Measurements from ENCODE around the gene ADGRV1.

Gene ADGRV1

DNA sequence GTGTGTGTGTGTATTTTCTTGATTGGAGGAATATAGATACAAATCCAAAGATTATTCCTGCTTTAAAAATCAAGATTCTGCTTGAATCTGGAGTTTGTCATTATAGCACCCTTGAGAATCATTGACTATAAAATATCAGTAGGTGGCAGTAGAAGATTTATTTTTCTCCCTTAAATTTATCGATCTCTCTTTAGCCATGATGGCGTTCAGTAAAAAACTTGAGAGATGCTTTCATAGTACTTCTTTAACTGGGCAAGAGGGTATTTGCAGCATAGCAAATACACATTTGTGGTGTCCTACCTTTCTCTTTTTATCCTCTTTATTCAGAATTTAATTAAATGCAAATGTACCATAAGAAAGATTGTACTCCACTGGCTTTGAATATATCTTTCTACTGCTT lies 307.7 kb downstream of the ADGRV1 start:
- DNase-seq (ENCODE audit: insufficient read length, low spot score) (no peak), FAIRE-seq (peak; percentile 35)
- TF ChIP-seq, protein P1, sequence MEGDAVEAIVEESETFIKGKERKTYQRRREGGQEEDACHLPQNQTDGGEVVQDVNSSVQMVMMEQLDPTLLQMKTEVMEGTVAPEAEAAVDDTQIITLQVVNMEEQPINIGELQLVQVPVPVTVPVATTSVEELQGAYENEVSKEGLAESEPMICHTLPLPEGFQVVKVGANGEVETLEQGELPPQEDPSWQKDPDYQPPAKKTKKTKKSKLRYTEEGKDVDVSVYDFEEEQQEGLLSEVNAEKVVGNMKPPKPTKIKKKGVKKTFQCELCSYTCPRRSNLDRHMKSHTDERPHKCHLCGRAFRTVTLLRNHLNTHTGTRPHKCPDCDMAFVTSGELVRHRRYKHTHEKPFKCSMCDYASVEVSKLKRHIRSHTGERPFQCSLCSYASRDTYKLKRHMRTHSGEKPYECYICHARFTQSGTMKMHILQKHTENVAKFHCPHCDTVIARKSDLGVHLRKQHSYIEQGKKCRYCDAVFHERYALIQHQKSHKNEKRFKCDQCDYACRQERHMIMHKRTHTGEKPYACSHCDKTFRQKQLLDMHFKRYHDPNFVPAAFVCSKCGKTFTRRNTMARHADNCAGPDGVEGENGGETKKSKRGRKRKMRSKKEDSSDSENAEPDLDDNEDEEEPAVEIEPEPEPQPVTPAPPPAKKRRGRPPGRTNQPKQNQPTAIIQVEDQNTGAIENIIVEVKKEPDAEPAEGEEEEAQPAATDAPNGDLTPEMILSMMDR (IDR thresholded peaks at IDR 0.05; ENCODE audit: insufficient read depth, missing control alignments), result peak; percentile 53

DNA sequence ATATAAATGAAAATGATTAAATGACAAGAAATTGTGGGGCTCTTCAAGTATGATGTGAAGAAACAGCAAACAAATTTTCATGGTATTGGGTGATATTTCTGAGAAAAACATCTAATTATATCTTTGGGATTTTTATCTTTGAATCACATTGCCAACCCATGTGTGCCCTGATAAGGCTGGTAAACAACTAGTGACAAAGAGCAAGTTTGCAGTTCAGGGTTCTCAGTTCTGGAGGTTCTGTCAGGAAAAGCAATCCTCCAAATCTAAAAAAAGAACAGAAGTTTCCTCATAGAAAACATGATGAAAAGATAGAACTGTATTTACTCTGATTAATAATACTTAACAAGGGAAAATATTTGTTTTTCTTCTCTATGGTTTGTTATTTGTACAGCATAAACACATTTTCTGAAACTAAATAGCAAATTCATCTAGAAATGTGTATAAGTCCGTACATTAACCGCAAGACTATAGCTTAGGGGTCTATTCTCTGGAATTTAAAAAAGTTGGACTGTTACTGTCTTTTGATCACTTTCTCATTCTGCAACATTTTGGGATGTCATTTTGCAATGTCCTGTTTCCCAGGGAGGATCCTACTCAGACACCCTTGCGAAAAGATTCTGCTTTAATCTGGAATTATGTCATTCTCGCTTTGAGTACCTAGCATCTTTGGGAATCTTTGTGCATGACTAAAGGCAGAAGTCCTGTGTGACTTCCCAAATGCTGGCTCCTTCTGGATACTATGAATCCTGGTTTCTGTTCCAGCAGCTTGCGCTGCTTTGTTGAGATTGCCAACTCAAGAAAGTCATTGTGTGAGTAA lies 308.5 kb downstream of the ADGRV1 start:
- DNase-seq (ENCODE audit: insufficient read length, low spot score) (no peak), FAIRE-seq (peak; percentile 51)
- TF ChIP-seq, protein P1 (IDR thresholded peaks at IDR 0.05; ENCODE audit: insufficient read depth, missing control alignments), result no peak

DNA sequence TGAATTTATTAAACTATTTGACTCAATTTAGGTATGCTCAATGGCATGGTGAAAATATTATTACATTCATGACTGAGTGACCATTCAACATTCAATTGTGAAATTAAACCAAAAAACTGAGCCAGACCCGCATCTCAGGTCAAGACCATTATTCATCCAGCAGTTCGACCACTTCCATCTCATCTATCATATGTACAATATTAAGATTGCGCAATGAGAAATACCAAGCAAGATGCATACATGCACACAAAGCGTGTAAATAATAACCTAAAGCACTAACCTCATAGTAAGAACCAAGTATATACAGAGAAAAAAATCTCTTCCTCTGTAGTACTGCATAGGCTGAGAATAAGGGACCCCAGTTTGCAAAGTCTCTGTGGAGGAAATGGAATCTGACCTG lies 310.2 kb downstream of the ADGRV1 start:
- FAIRE-seq (no peak), DNase-seq (ENCODE audit: insufficient read length, low spot score) (no peak)
- TF ChIP-seq, protein P1 (IDR thresholded peaks at IDR 0.05; ENCODE audit: insufficient read depth, missing control alignments), result no peak

DNA sequence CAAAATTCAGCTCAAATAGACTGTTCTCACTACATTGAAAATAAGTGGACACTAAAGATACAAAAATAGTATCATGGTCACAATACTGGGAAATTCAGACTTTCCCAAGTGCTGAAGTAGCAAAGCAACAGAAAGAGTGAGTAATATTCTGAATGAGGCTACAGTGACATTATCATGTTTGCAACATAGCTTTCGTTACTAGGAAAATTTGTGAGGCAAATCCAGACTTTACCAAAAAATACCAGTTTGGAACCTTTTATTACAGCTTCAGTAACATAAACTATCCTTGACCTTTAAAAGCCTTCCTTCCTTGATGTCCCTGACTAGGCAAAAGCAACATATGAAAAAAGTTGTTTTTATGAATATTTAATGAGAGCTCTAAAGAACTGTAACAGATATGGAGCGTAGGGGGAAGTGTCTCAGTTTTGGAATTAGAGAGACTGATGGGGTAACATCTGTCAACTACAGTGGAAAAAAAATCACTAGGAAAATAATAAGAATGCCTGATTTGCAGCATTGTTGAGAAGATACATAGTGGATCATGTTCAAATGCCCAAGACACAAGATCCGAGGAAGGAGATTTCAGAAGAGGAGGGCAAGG lies 312.9 kb downstream of the ADGRV1 start:
- DNase-seq (ENCODE audit: insufficient read length, low spot score), result no peak
- no peak for FAIRE-seq
- TF ChIP-seq, protein P1 (IDR thresholded peaks at IDR 0.05; ENCODE audit: insufficient read depth, missing control alignments), result no peak

DNA sequence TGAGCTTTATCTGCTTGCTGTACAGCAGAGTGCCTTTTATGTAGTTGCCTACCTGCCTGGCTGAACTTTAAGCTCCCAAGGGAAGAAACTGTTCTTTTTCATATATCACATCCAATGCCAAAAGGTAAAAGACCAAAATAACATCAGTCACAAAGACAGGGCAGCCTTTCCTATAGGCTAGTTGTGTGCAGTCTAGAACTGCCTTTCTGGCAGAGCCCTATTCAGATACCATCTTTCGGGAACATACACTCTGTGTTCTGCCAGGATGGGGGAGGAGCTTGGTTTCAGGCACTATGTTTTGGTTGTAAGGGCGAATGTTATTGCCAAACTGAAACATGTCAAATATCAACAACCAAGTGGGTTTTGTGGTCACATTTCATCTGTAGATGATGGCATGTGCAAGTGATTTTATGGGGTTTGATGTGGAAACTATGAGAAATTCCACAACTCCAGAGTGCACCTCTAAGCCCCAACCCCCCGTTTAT lies 314.5 kb downstream of the ADGRV1 start:
- TF ChIP-seq, protein P1 (IDR thresholded peaks at IDR 0.05; ENCODE audit: insufficient read depth, missing control alignments), result no peak
- no peak for DNase-seq (ENCODE audit: insufficient read length, low spot score)
- no peak for FAIRE-seq

DNA sequence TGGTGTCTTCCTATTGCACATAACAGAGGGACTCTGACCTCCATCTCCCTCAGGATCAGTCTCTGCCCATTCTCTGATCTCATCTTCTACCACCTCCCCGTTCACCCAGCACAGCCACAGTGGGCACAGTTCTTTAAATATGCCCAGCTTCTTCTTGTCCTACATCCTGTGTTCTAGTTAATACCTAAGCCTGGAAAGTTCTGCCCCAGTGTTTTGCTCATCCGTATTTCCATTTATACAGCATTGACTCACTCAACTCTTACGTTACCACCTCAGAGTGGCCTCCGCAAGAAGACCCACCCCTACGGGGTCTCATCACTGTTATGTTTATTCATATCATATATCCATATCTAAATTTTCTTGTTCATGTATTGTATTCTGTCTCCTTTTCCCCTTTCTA lies 315.5 kb downstream of the ADGRV1 start:
- DNase-seq (ENCODE audit: insufficient read length, low spot score), result no peak
- FAIRE-seq, result no peak
- TF ChIP-seq, protein P1 (IDR thresholded peaks at IDR 0.05; ENCODE audit: insufficient read depth, missing control alignments), result no peak

DNA sequence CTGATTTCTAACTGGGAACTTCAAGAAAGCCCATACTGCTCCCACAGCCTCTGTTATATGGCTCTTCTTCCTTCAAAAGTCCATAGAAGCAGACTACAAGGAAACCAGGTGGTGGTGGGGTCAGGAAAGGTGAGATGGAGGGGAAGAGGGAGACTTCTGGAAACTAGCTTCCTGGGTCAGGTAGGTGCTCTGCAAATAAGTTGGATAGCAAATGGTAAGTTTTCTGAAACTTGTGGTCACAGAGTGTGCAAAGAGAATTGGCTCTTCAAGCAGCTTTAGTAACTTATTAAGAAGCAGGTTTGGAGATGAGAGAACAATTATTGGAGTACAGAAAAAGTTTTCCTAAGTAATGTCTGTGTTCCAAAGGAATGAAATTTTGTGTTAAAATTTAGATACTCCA lies 316.9 kb downstream of the ADGRV1 start:
- no peak for DNase-seq (ENCODE audit: insufficient read length, low spot score)
- TF ChIP-seq, protein P1 (IDR thresholded peaks at IDR 0.05; ENCODE audit: insufficient read depth, missing control alignments), result no peak
- no peak for FAIRE-seq
